GM12878 (cell line): Measurements from ENCODE around the gene CTNNBL1. TPM values are rescaled to one million over a fixed set of nuclear protein-coding genes. Genes with fewer than 3 reads are reported as not detected.

Source experiments
- ATAC-seq: fragments of 200-7000 bp; cut with Tn5 transposase; 3 replicates; pipeline ENCODE4 v1.9.1; 2020; ENCODE audit warnings: mild to moderate bottlenecking, moderate library complexity
- BruUV-seq: library from RNA; stranded (reverse); fragments of 400-500 nt; replicated peaks from 2 replicates; lab custom pipeline; 2021; lab: Mats Ljungman, UMichigan
- CTCF ChIA-PET: fragments of 300-600 bp; sonication (Branson Sonifier 250); formaldehyde crosslinking; extraction: SDS; loops from one replicate; lab custom pipeline; 2021; ENCODE audit warnings: inconsistent platforms; lab: Yijun Ruan, JAX
- POLR2A ChIA-PET: fragments of 350-600 bp; formaldehyde crosslinking; extraction: SDS; loops from one replicate; lab custom pipeline; 2021; ENCODE audit warnings: inconsistent platforms; lab: Charles Lee
- RAD21 ChIA-PET: fragments of 300-600 bp; sonication (Branson Sonifier 250); formaldehyde crosslinking; loops from one replicate; lab custom pipeline; 2023; ENCODE audit warnings: antibody characterized with exemption; ENCODE audit not compliant: unreplicated experiment; lab: Charles Lee
- SMC1A ChIA-PET: fragments of 300-600 bp; sonication (Branson Sonifier 250); formaldehyde crosslinking; loops from one replicate; lab custom pipeline; 2023; ENCODE audit not compliant: unreplicated experiment, uncharacterized antibody; lab: Charles Lee
- DNase-seq: peaks from one replicate; pipeline ENCODE4 v3.0.0-alpha.2; 2011; ENCODE audit warnings: low read depth, low spot score
- FAIRE-seq: peaks from 3 replicates; lab custom pipeline; 2011; peaks lifted over from hg19 to GRCh38; lab: Jason Lieb, UNC
- H2AFZ ChIP-seq: 2 replicates; pipeline ENCODE4 v1.6.0; 2011; ENCODE audit warnings: low read depth, low read length, control low read depth; ENCODE audit not compliant: control insufficient read depth
- H3K27ac ChIP-seq: 2 replicates; pipeline ENCODE4 v1.5.1; 2011; ENCODE audit warnings: control low read depth; ENCODE audit not compliant: control insufficient read depth, insufficient read depth
- H3K27me3 ChIP-seq, 2 experiments: replicated peaks in 1 of 2; 2 replicates each; pipeline versions ENCODE4 v1.6.0 to v1.6.1; 2011; ENCODE audit warnings: low read length in 1 of 2; ENCODE audit not compliant: control insufficient read depth in 2 of 2, insufficient read depth in 2 of 2
- H3K36me3 ChIP-seq, 2 experiments: 2 replicates each; pipeline ENCODE4 v1.5.1; 2011; ENCODE audit warnings: low read length in 1 of 2; ENCODE audit not compliant: control insufficient read depth in 2 of 2, insufficient read depth in 2 of 2
- H3K4me1 ChIP-seq: 2 replicates; pipeline ENCODE4 v1.6.1; 2011; ENCODE audit warnings: mild to moderate bottlenecking, low read length, moderate library complexity, mixed read lengths; ENCODE audit not compliant: control insufficient read depth, insufficient read depth
- H3K4me2 ChIP-seq: 2 replicates; pipeline ENCODE4 v1.6.0; 2011; ENCODE audit warnings: control low read depth; ENCODE audit not compliant: control insufficient read depth, insufficient read depth
- H3K4me3 ChIP-seq: fragments of 200-600 bp; sonication (generic); 2 replicates; pipeline ENCODE4 v1.5.1; 2016
- H3K79me2 ChIP-seq: 2 replicates; pipeline ENCODE4 v1.6.0; 2011; ENCODE audit warnings: low read length; ENCODE audit not compliant: control insufficient read depth, insufficient read depth
- H3K9ac ChIP-seq: 2 replicates; pipeline ENCODE4 v1.8.0; 2011; ENCODE audit warnings: low read length, control low read depth, mixed read lengths; ENCODE audit not compliant: control insufficient read depth, insufficient read depth
- H3K9me3 ChIP-seq: replicated peaks from 3 replicates; pipeline ENCODE4 v1.5.1; 2011; ENCODE audit warnings: mild to moderate bottlenecking, low read length; ENCODE audit not compliant: control insufficient read depth, insufficient read depth
- H4K20me1 ChIP-seq: 2 replicates; pipeline ENCODE4 v1.6.0; 2011; ENCODE audit not compliant: control insufficient read depth, insufficient read depth
- ATF3 ChIP-seq: IDR thresholded peaks from 2 replicates; pipeline ENCODE4 v1.6.1; 2011; ENCODE audit warnings: low read depth, mild to moderate bottlenecking, low read length, moderate library complexity, borderline replicate concordance; ENCODE audit errors: extremely low read depth
- BCLAF1 ChIP-seq: fragments of 450-650 bp; IDR thresholded peaks from 2 replicates; pipeline ENCODE4 v1.6.1; 2017; ENCODE audit warnings: antibody characterized with exemption, mild to moderate bottlenecking, moderate library complexity
- CREB1 ChIP-seq: IDR thresholded peaks from 2 replicates; pipeline ENCODE4 v1.6.1; 2012; ENCODE audit warnings: low read depth, mild to moderate bottlenecking, inconsistent platforms
- JUNB ChIP-seq: IDR thresholded peaks from 2 replicates; pipeline ENCODE4 v1.6.1; 2016; ENCODE audit warnings: antibody characterized with exemption, mild to moderate bottlenecking
- LARP7 ChIP-seq: fragments of 450-650 bp; IDR thresholded peaks from 2 replicates; pipeline ENCODE4 v1.6.1; 2017; ENCODE audit warnings: mild to moderate bottlenecking
- MAX ChIP-seq: IDR thresholded peaks from 2 replicates; pipeline ENCODE4 v1.6.1; 2012; ENCODE audit warnings: low read depth, low read length, improper control_type of control experiment
- MEF2B ChIP-seq: fragments of 450-650 bp; IDR thresholded peaks from 2 replicates; pipeline ENCODE4 v1.6.1; 2018; ENCODE audit warnings: mild to moderate bottlenecking, moderate library complexity; ENCODE audit not compliant: partially characterized antibody, poor library complexity, severe bottlenecking
- MLLT1 ChIP-seq: fragments of 450-650 bp; IDR thresholded peaks from 2 replicates; pipeline ENCODE4 v1.6.1; 2016; ENCODE audit warnings: mild to moderate bottlenecking
- POLR2AphosphoS2 ChIP-seq: IDR thresholded peaks from 2 replicates; pipeline ENCODE4 v1.6.1; 2011; ENCODE audit warnings: low read depth, mild to moderate bottlenecking, low read length, improper control_type of control experiment, moderate library complexity
- POU2F2 ChIP-seq: IDR thresholded peaks from 3 replicates; pipeline ENCODE4 v1.6.1; 2011; ENCODE audit warnings: low read depth, mild to moderate bottlenecking, low read length, borderline replicate concordance
- RUNX3 ChIP-seq: IDR thresholded peaks from 2 replicates; pipeline ENCODE4 v1.6.1; 2012; ENCODE audit warnings: low read length, inconsistent platforms
- SMAD5 ChIP-seq: IDR thresholded peaks from 2 replicates; pipeline ENCODE4 v1.6.1; 2016; ENCODE audit warnings: antibody characterized with exemption, low read depth
- SREBF1 ChIP-seq: IDR thresholded peaks from 2 replicates; pipeline ENCODE4 v1.6.1; 2012; ENCODE audit warnings: mild to moderate bottlenecking, low read length
- SUZ12 ChIP-seq: fragments of 200-600 bp; sonication (generic); IDR thresholded peaks from one replicate; pipeline ENCODE4 v1.6.1; 2018; ENCODE audit warnings: antibody characterized with exemption, mild to moderate bottlenecking; ENCODE audit not compliant: unreplicated experiment
- YY1 ChIP-seq: IDR thresholded peaks from 2 replicates; pipeline ENCODE4 v1.6.1; 2011; ENCODE audit warnings: low read depth, mild to moderate bottlenecking, low read length
- ZBED1 ChIP-seq: IDR thresholded peaks from 2 replicates; pipeline ENCODE4 v1.6.1; 2016; ENCODE audit warnings: borderline replicate concordance
- ZZZ3 ChIP-seq: IDR thresholded peaks from 2 replicates; pipeline ENCODE4 v1.6.1; 2011; ENCODE audit warnings: low read depth; ENCODE audit not compliant: control insufficient read depth, insufficient read length
- WGBS: methylation state at CpG from one replicate; pipeline ENCODE4 v1.1.6; 2016; ENCODE audit warnings: low lambda C conversion rate; ENCODE audit not compliant: insufficient replicate concordance, insufficient coverage; ENCODE audit errors: missing lambda C conversion rate; 5-methylcytosine and 5-hydroxymethylcytosine counted together
- in situ Hi-C: fragments of 300-500 bp; cut with MboI; formaldehyde crosslinking; loops from 9 replicates; pipeline ENCODE4 v1.14.3; 2018; ENCODE audit warnings: mixed read lengths
- intact Hi-C: fragments of 100-400 bp; cut with micrococcal nuclease; formaldehyde crosslinking; loops from one replicate; pipeline ENCODE4 v1.14.2; 2022; ENCODE audit not compliant: unreplicated experiment
- polyA plus RNA-seq, 11 experiments: library from polyadenylated mRNA; depleted of rRNA in 4 of 11; unstranded in 6 of 11; stranded (reverse) in 5 of 11; fragments of >200 nt; fragmentation: Nextera tagmentation in 4 of 11; fragmentation: Illumina TruSeq in 1 of 11; extraction: Ambion mirVana in 4 of 11; extraction: Trizol in 1 of 11; gene quantifications; 1 replicate in 1 of 11; 2 replicates in 10 of 11; pipeline versions ENCODE4 v1.2.1 to v1.2.3, GENCODE V29; 2011 to 2016; ENCODE audit warnings: inconsistent platforms in 2 of 11, missing spikeins in 2 of 11, low read depth in 1 of 11
- total RNA-seq, 4 experiments: library from RNA; depleted of rRNA in 3 of 4; stranded (reverse); fragments of >200 nt in 3 of 4; fragmentation: Illumina TruSeq in 1 of 4; extraction: Trizol in 1 of 4; gene quantifications; 2 replicates each; pipeline versions ENCODE4 v1.2.1 to v1.2.3, GENCODE V29; 2013 to 2021
- TF ChIP-seq, protein P1 (sequence below): fragments of 450-650 bp; formaldehyde crosslinking; IDR thresholded peaks from 2 replicates; pipeline ENCODE4 v1.4.0; 2020; ENCODE audit warnings: mild to moderate bottlenecking, moderate library complexity

CTNNBL1 gene
- total and polyA plus RNA-seq, 10 of the 15 experiments (the other 5 are each of a cell fraction or from before 2014, with no cell fraction given) = 43.1 to 102 (median 67.8) TPM

DNA sequence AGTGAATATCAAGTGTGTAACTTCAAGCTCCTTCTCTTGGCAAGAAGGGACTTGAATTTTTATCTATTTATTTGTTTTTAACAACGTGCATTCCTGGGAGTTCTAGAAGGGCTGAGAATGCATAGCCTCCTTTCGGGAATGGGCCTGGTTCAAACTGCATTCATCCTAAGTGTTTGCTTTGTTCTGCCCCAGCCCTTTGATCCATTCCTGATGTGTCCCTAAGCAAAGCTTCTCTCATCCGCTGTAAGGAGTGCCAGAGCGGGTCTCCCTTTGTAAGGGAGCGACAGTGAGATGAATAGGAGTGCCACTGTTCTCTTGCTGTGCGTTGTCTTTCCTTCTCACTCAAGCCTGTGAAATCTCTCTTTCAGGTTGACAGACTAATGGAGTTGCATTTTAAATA is 148.1 kb downstream of the CTNNBL1 start:
- H3K4me3 ChIP-seq = no peak overlapping the region
- no peaks in the 10 kb centered on the region for H3K9me3 ChIP-seq
- intact Hi-C loops = no loop called here
- DNase-seq = no peak
- H3K9ac ChIP-seq = no peak overlapping the region
- no peak overlapping the region for H3K4me2 ChIP-seq
- in situ Hi-C loops = no loop called here
- WGBS = 50% methylated on average over 6 of the region's 6 CpGs
- peaks cover 10 to 15% of the 10 kb centered on the region in 2 experiments for H3K36me3 ChIP-seq
- H3K27me3 ChIP-seq = no peaks in the 10 kb centered on the region
- BruUV-seq = no TSS peak
- POLR2A ChIA-PET = no interaction called here
- no peaks in the 10 kb centered on the region for H4K20me1 ChIP-seq
- CTCF ChIA-PET = interaction anchor here (1.6 kb wide), 1 partner anchor 11 kb away, joined by 4 read pairs; no protein-coding TSS in a partner anchor
- no peak overlapping the region for H2AFZ ChIP-seq
- no peak overlapping the region for H3K27ac ChIP-seq
- FAIRE-seq = no peak
- RAD21 ChIA-PET = no interaction called here
- SMC1A ChIA-PET = no interaction called here
- no peaks in the 10 kb centered on the region for H3K79me2 ChIP-seq
- H3K4me1 ChIP-seq = peaks cover 2% of the 10 kb centered on the region; the same call in 1 of the 2 replicates
- no peak for ATAC-seq
- TF ChIP-seq MEF2B = no peak
- no peak for TF ChIP-seq SREBF1
- no peak for TF ChIP-seq POLR2AphosphoS2
- no peak for TF ChIP-seq YY1
- TF ChIP-seq MAX = no peak
- TF ChIP-seq LARP7 = no peak
- no peak for TF ChIP-seq POU2F2
- no peak for TF ChIP-seq CREB1
- no peak for TF ChIP-seq ZBED1
- TF ChIP-seq, protein P1, sequence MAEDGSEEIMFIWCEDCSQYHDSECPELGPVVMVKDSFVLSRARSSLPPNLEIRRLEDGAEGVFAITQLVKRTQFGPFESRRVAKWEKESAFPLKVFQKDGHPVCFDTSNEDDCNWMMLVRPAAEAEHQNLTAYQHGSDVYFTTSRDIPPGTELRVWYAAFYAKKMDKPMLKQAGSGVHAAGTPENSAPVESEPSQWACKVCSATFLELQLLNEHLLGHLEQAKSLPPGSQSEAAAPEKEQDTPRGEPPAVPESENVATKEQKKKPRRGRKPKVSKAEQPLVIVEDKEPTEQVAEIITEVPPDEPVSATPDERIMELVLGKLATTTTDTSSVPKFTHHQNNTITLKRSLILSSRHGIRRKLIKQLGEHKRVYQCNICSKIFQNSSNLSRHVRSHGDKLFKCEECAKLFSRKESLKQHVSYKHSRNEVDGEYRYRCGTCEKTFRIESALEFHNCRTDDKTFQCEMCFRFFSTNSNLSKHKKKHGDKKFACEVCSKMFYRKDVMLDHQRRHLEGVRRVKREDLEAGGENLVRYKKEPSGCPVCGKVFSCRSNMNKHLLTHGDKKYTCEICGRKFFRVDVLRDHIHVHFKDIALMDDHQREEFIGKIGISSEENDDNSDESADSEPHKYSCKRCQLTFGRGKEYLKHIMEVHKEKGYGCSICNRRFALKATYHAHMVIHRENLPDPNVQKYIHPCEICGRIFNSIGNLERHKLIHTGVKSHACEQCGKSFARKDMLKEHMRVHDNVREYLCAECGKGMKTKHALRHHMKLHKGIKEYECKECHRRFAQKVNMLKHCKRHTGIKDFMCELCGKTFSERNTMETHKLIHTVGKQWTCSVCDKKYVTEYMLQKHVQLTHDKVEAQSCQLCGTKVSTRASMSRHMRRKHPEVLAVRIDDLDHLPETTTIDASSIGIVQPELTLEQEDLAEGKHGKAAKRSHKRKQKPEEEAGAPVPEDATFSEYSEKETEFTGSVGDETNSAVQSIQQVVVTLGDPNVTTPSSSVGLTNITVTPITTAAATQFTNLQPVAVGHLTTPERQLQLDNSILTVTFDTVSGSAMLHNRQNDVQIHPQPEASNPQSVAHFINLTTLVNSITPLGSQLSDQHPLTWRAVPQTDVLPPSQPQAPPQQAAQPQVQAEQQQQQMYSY (CRISPR knock-in tag) = no peak
- TF ChIP-seq BCLAF1 = no peak
- no peak for TF ChIP-seq RUNX3
- TF ChIP-seq ATF3 = no peak
- no peak for TF ChIP-seq SUZ12
- TF ChIP-seq SMAD5 = no peak
- no peak for TF ChIP-seq MLLT1
- TF ChIP-seq ZZZ3 = no peak
- TF ChIP-seq JUNB = no peak
